ENCODE results near the gene S100A8.
A peak's percentile ranks its signal among the peaks of the same experiment; 100 is the strongest.
"Not testable (repeated sequence)": the region's sequence is repeated elsewhere in the genome, so short reads cannot be mapped to it uniquely, and the experiment has no call there.

S100A8 gene

GRCh38 chr1:153415850-153416570 is 25.1 kb upstream of the S100A8 start, which contains the start of gene S100A7A:
TSS of gene S100A7A (plus strand) at chr1:153416520. CDS start at chr1:153418083, 1,563 bp downstream.
- DNase-seq (ENCODE audit: low read depth): no peak

GRCh38 chr1:153413961-153414360 is 23.1 kb upstream of the S100A8 start:
- not testable (repeated sequence) for DNase-seq (ENCODE audit: low read depth)

DNA sequence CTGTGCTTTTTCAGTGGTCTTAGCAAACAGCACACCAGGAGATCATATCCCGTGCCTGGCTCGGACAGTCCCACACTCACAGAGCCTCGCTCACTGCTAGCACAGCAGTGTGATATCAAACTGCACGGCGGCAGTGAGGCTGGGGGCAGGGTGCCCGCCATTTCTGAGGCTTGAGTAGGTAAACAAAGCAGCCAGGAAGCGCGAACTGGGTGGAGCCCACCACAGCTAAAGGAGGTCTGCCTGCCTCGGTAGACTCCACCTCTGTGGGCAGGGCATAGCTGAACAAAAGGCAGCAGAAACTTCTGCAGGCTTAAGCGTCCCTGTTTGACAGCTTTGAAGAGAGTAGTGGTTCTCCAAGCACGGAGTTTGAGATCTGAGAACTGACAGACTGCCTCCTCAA is 16.4 kb upstream of the S100A8 start:
- DNase-seq (ENCODE audit: low read depth): not testable (repeated sequence)

- DNase-seq (ENCODE audit: low read depth): not testable (repeated sequence)
Observed at GRCh38 chr1:153405825-153406599, 15.1 kb upstream of the S100A8 start.

- peak; percentile 37 for DNase-seq (ENCODE audit: low read depth)
Observed at GRCh38 chr1:153404768-153405167, 13.9 kb upstream of the S100A8 start.

- DNase-seq (ENCODE audit: low read depth): no peak
Observed at GRCh38 chr1:153404086-153404635, 13.3 kb upstream of the S100A8 start.

DNA sequence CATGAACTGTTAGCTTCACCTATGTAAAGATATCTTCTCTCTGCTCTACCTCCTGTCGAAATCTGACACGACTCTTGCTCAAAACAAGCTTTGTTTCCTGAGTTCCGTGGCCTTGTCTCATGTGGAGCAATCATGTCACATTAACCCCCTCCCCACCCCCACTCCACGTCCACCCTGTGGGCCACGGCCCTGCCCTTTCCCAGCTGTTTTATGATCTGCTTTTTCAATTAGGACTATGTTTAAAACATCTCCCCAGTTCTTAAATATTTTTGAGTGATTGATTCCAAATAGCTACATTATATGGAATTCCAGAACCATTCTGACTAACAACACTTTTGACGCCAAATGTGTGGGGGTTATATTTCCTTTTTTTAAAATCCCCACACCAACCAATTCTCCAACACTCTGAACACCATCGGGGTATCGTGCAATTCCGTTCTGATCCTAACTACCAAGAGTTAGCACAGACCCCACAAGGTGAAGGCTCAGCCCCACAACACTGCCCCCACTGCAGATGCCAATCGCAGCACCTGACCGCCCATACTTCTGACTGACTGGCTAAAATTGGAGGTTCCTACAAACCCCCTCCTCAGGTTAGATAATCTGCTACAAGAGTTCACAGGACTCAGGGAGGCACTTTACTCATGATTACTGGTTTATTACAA is 12.7 kb upstream of the S100A8 start:
- no peak for DNase-seq (ENCODE audit: low read depth)

- DNase-seq (ENCODE audit: low read depth): no peak
Observed at GRCh38 chr1:153402226-153402625, 11.4 kb upstream of the S100A8 start.

- no peak for DNase-seq (ENCODE audit: low read depth)
Observed at GRCh38 chr1:153401461-153401860, 10.6 kb upstream of the S100A8 start.

- no peak for DNase-seq (ENCODE audit: low read depth)
Observed at GRCh38 chr1:153400244-153400643, 9.4 kb upstream of the S100A8 start.

GRCh38 chr1:153399401-153400055 is 8.7 kb upstream of the S100A8 start:
- DNase-seq (ENCODE audit: low read depth): no peak

DNA sequence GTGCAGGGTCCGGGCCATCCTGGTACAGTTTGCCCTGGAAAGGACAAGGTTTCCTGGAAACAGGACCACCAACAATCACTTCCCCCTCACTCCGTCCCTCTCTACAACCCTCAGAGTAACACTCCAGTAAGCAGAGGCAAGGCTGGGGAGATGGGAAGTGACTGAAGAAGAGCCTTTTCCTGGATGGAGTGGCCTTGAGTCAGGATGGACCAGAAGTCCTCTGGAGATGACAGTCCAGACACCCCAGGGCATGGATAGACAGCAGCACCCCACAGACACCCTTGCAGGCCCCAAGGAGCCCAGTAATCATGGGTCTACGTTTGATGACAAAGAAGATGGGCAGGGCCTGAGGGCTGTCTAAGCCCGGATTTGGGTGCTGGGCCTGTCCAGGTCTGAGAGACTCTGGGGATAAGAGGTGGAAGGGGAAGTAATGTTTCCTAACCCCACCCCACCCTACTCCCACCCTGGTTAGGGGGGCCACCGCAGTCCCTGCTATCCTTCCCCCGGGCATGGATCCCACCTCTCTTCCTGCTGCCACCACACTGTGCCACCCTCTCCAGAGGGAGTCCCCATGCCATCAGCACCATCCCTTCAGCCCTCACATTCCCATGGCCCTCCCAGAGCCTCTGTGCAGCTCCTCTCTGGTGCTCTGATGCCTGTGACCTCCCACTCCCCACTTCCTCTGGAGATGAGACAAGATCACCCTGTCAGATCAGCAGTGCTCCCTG is 7.2 kb upstream of the S100A8 start:
- DNase-seq (ENCODE audit: low read depth): no peak

DNA sequence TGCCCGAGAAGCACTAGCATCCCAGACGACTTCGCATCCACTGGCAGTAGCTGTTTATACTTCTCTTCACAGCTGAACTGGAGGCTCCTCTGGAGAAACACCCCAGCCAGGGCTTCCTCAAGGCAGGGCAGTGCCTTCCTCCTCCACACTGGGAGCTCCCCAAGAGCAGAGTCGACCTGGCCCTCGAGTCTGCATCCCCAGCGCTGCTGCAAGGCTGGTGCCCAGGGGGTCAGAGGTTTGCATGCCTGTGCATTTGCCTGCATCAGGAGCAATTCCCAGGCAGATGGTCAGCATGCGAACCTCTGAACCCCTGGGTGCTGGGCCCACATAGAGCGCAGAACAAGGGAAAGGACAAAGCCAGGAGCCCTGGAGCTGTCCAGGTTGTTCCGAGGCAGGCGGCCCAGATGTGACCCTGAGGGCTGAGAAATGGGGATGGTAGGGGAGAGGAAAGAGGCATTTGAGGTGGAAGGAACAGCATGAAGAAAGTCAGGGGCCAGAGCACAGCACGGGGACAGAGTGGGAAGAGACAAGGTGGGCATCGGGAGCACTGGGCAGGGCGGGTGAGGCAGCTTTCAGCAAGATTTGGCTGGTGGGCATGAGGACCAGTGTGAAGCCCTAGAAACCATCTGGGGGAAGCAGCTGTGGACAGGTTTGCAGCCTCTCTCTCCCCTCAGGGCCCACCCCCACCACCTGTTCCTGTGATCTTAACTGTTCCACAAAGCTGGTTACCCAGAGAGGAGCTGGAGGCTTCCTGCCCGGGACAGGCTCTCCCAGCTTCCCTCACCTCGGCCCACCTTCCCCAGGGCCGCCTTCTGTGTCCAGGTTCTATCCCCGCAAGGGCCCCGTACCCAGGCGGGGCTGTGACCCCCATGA is 6.4 kb upstream of the S100A8 start:
- DNase-seq (ENCODE audit: low read depth): no peak

DNA sequence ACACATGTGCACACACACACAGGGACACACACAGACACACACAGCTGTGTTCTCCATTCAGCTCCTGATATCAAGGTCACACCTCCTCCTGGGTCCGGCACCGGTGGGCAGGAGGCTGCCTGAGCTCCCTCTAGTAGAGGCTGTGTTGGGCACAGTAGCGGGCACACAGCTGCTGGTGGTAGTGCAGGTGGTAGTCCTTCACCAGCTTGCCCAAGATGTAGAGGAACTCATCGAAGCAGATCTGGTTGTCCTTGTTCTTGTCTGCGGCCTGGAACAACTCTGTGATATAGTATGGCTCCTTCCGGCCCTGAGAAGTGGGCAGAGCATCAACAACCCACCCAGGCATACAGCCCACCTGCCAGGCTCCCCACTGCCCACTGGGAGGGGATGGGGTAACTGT is 5.6 kb upstream of the S100A8 start:
- DNase-seq (ENCODE audit: low read depth): no peak

GRCh38 chr1:153395776-153396175 is 4.9 kb upstream of the S100A8 start:
- no peak for DNase-seq (ENCODE audit: low read depth)

DNA sequence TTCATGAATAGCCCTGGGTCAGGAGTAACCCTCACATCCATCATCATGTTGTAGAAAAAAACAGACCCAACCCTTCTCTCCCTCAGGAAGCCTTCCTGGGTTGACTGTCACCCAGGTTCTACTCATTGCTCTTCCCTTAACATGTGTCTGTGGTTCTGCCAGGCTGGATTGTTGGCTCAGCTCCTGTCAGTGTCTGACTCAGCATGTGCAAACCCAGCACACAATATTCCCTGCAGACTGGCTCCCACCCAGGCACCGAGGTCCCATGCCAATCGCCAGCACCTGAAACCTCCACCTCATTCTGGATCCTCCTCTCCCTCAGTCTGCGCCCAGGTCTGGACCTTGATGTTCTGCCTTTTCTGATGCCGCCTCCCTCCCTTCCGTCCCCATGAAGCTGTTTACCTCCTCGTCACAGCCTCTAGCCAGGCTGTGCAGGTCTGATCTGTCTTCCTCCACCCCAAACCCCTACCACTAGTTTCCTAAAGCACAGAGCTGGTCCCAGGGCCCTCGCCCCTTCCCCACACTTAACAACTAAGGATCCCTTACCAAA is 4.3 kb upstream of the S100A8 start:
- no peak for DNase-seq (ENCODE audit: low read depth)

- DNase-seq (ENCODE audit: low read depth): no peak
Observed at GRCh38 chr1:153394391-153394790, 3.5 kb upstream of the S100A8 start.

- no peak for DNase-seq (ENCODE audit: low read depth)
Observed at GRCh38 chr1:153393926-153394325, 3.1 kb upstream of the S100A8 start.

- DNase-seq (ENCODE audit: low read depth): no peak
Observed at GRCh38 chr1:153392822-153393221, 1.9 kb upstream of the S100A8 start.

DNA sequence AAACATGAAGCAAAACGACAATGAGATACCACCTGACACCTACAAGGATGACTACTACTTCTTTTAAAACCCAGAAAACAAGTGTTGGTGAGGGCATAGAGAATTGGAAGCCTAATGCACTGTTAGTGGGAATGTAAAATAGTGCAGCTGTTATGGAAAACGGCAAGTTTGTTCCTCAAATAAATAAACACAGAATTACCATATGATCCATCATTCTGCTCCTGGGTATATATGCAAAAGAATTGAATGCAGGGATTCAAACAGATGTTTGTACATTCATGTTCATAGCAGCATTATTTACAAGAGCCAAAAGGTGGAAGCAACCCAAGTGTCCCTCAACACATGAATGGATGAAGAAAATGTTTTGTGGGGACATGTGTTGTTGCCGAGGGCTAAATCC is 1.4 kb upstream of the S100A8 start:
- no peak for DNase-seq (ENCODE audit: low read depth)
